H1 (cell line): ENCODE data around the gene RERE. TPM values are rescaled to one million over a fixed set of nuclear protein-coding genes. Genes with fewer than 3 reads are reported as not detected.

Experiments
- CTCF ChIA-PET: fragments of 300-600 bp; sonication (Branson Sonifier 250); formaldehyde crosslinking; loops from one replicate; lab custom pipeline; 2021; ENCODE audit not compliant: partially characterized antibody; lab: Charles Lee
- POLR2A ChIA-PET: fragments of 300-600 bp; sonication (Branson Sonifier 250); formaldehyde crosslinking; loops from one replicate; lab custom pipeline; 2021; ENCODE audit warnings: inconsistent platforms; ENCODE audit not compliant: partially characterized antibody; lab: Charles Lee
- DNase-seq, 2 experiments: peaks; one replicate each; pipeline versions ENCODE4 v3.0.0 to v3.0.0-alpha.2; 2010 to 2022; ENCODE audit warnings: low spot score in 2 of 2, low read depth in 1 of 2, mixed read lengths in 1 of 2
- FAIRE-seq: peaks from 2 replicates; lab custom pipeline; 2011; peaks lifted over from hg19 to GRCh38; lab: Jason Lieb, UNC
- H2AFZ ChIP-seq: 2 replicates; pipeline ENCODE4 v1.8.1; 2012; ENCODE audit warnings: low read length, inconsistent platforms
- H2AK5ac ChIP-seq: 2 replicates; pipeline ENCODE4 v1.6.1; 2013; ENCODE audit warnings: low read depth, low read length
- H2BK120ac ChIP-seq: replicated peaks from 2 replicates; pipeline ENCODE3; 2013; ENCODE audit warnings: low read depth, low read length, inconsistent platforms
- H2BK12ac ChIP-seq: 2 replicates; pipeline ENCODE4 v1.6.1; 2013; ENCODE audit warnings: low read depth, low read length
- H2BK15ac ChIP-seq: 2 replicates; pipeline ENCODE4 v1.6.1; 2013; ENCODE audit warnings: low read length
- H2BK20ac ChIP-seq: 2 replicates; pipeline ENCODE4 v1.6.1; 2013; ENCODE audit warnings: low read length
- H2BK5ac ChIP-seq: 2 replicates; pipeline ENCODE4 v1.6.1; 2013; ENCODE audit warnings: low read depth, low read length
- H3K14ac ChIP-seq: 2 replicates; pipeline ENCODE4 v1.6.1; 2013; ENCODE audit warnings: inconsistent platforms; ENCODE audit not compliant: insufficient read length
- H3K18ac ChIP-seq: 2 replicates; pipeline ENCODE4 v1.6.1; 2013; ENCODE audit warnings: low read length; ENCODE audit errors: extremely low read depth
- H3K23ac ChIP-seq: 2 replicates; pipeline ENCODE4 v1.6.1; 2013; ENCODE audit warnings: inconsistent platforms; ENCODE audit not compliant: insufficient read length
- H3K23me2 ChIP-seq: 2 replicates; pipeline ENCODE4 v1.6.1; 2013; ENCODE audit warnings: low read depth, low read length
- H3K27ac ChIP-seq: 2 replicates; pipeline ENCODE4 v1.6.1; 2011; ENCODE audit warnings: low read depth, low read length, inconsistent platforms
- H3K27me3 ChIP-seq, 4 experiments: replicated peaks in 1 of 4; 1 replicate in 1 of 4; 2 replicates in 3 of 4; pipeline versions ENCODE4 v1.6.1 to v1.8.1; 2011 to 2013; ENCODE audit warnings: low read length in 3 of 4, mild to moderate bottlenecking in 3 of 4, inconsistent platforms in 2 of 4, mixed read lengths in 2 of 4, moderate library complexity in 1 of 4; ENCODE audit not compliant: control insufficient read depth in 3 of 4, insufficient read depth in 3 of 4; ENCODE audit errors: extremely low read depth in 1 of 4
- H3K36me3 ChIP-seq, 4 experiments: 2 replicates each; pipeline versions ENCODE4 v1.6.1 to v1.8.1; 2011 to 2013; ENCODE audit warnings: mild to moderate bottlenecking in 4 of 4, low read length in 3 of 4, moderate library complexity in 2 of 4, control low read depth in 1 of 4, inconsistent platforms in 1 of 4; ENCODE audit not compliant: insufficient read depth in 4 of 4, control insufficient read depth in 2 of 4
- H3K4ac ChIP-seq: replicated peaks from 2 replicates; pipeline ENCODE3; 2013; ENCODE audit warnings: low read length, low read depth, mixed read lengths, inconsistent platforms; ENCODE audit not compliant: insufficient read length
- H3K4me1 ChIP-seq, 4 experiments: replicated peaks in 1 of 4; 1 replicate in 1 of 4; 2 replicates in 3 of 4; pipeline versions ENCODE4 v1.6.1 to v1.8.1; 2011 to 2013; ENCODE audit warnings: low read length in 3 of 4, inconsistent platforms in 2 of 4, mixed read lengths in 1 of 4; ENCODE audit not compliant: insufficient read depth in 4 of 4, control insufficient read depth in 3 of 4
- H3K4me2 ChIP-seq, 2 experiments: 2 replicates each; pipeline versions ENCODE4 v1.6.1 to v1.8.1; 2011 to 2013; ENCODE audit warnings: low read depth in 2 of 2, low read length in 2 of 2, control low read depth in 1 of 2, inconsistent platforms in 1 of 2, mild to moderate bottlenecking in 1 of 2; ENCODE audit not compliant: insufficient read depth in 1 of 2
- H3K4me3 ChIP-seq, 4 experiments: fragments of 200-600, 300-600 bp in 1 of 4; sonication (generic), shearing (Covaris generic), sonication (Bioruptor Twin) in 1 of 4; 2 replicates each; pipeline versions ENCODE4 v1.5.1 to v1.8.1; 2011 to 2016; ENCODE audit warnings: low read length in 4 of 4, low read depth in 3 of 4, control low read depth in 2 of 4, inconsistent platforms in 2 of 4, mild to moderate bottlenecking in 2 of 4, mixed read lengths in 1 of 4, moderate library complexity in 1 of 4; ENCODE audit not compliant: insufficient read depth in 2 of 4; ENCODE audit errors: extremely low read depth in 1 of 4
- H3K56ac ChIP-seq: replicated peaks from 2 replicates; pipeline ENCODE3; 2013; ENCODE audit warnings: low read depth, mild to moderate bottlenecking, mixed read lengths, low read length, inconsistent platforms; ENCODE audit not compliant: insufficient read length
- H3K79me1 ChIP-seq: 2 replicates; pipeline ENCODE4 v1.6.1; 2013; ENCODE audit warnings: low read depth, low read length, control low read depth
- H3K79me2 ChIP-seq, 2 experiments: 2 replicates each; pipeline versions ENCODE4 v1.6.1 to v1.8.1; 2012 to 2013; ENCODE audit warnings: low read length in 2 of 2, mild to moderate bottlenecking in 2 of 2, inconsistent platforms in 1 of 2; ENCODE audit not compliant: insufficient read depth in 2 of 2, control insufficient read depth in 1 of 2
- H3K9ac ChIP-seq, 4 experiments: replicated peaks in 1 of 4; 1 replicate in 1 of 4; 2 replicates in 3 of 4; pipeline versions ENCODE4 v1.6.1 to v1.8.1; 2011 to 2013; ENCODE audit warnings: low read depth in 3 of 4, low read length in 3 of 4, control low read depth in 2 of 4, mild to moderate bottlenecking in 2 of 4, moderate library complexity in 2 of 4, inconsistent platforms in 1 of 4; ENCODE audit errors: extremely low read depth in 1 of 4
- H3K9me3 ChIP-seq, 2 experiments: 2 replicates each; pipeline versions ENCODE4 v1.6.1 to v1.8.1; 2012 to 2013; ENCODE audit warnings: mild to moderate bottlenecking in 2 of 2, moderate library complexity in 2 of 2, control low read depth in 1 of 2, inconsistent platforms in 1 of 2, low read depth in 1 of 2, low read length in 1 of 2, mixed read lengths in 1 of 2; ENCODE audit not compliant: insufficient read depth in 2 of 2
- H4K20me1 ChIP-seq, 2 experiments: replicated peaks in 1 of 2; 2 replicates each; pipeline versions ENCODE3 to v1.8.1; 2011 to 2013; ENCODE audit warnings: inconsistent platforms in 2 of 2, low read length in 2 of 2, mild to moderate bottlenecking in 1 of 2; ENCODE audit not compliant: insufficient read depth in 2 of 2, control insufficient read depth in 1 of 2
- H4K5ac ChIP-seq: 2 replicates; pipeline ENCODE4 v1.6.1; 2013; ENCODE audit warnings: low read length, low read depth, mixed read lengths, inconsistent platforms; ENCODE audit not compliant: insufficient read length
- H4K8ac ChIP-seq: 2 replicates; pipeline ENCODE4 v1.8.0; 2013; ENCODE audit warnings: mild to moderate bottlenecking, moderate library complexity, low read length, inconsistent platforms; ENCODE audit not compliant: insufficient read depth; ENCODE audit errors: extremely low read depth
- H4K91ac ChIP-seq: replicated peaks from 2 replicates; pipeline ENCODE3; 2013; ENCODE audit warnings: low read length, mixed read lengths, inconsistent platforms; ENCODE audit not compliant: insufficient read length
- ASH2L ChIP-seq: fragments of 200-600, 300-600 bp; sonication (generic); IDR thresholded peaks from one replicate; pipeline ENCODE4 v1.7.1; 2017; ENCODE audit warnings: low read length
- BCL11A ChIP-seq, 2 experiments: IDR thresholded peaks; one replicate each; pipeline ENCODE4 v1.6.1; 2011; ENCODE audit warnings: low read depth in 2 of 2, low read length in 2 of 2, mild to moderate bottlenecking in 2 of 2
- JUND ChIP-seq: IDR thresholded peaks from 2 replicates; pipeline ENCODE4 v1.6.1; 2011; ENCODE audit warnings: mild to moderate bottlenecking, improper control_type of control experiment, low read length
- NANOG ChIP-seq: IDR thresholded peaks from 2 replicates; pipeline ENCODE4 v1.6.1; 2011; ENCODE audit warnings: low read length, low read depth, mild to moderate bottlenecking, inconsistent platforms; ENCODE audit not compliant: insufficient read depth, poor library complexity, severe bottlenecking
- POLR2AphosphoS5 ChIP-seq: IDR thresholded peaks from 2 replicates; pipeline ENCODE4 v1.6.1; 2011; ENCODE audit warnings: low read depth, low read length
- RBBP5 ChIP-seq: IDR thresholded peaks from 2 replicates; pipeline ENCODE4 v1.7.1; 2012; ENCODE audit warnings: low read depth, mild to moderate bottlenecking, inconsistent platforms, low read length, moderate library complexity, borderline replicate concordance
- SP2 ChIP-seq: IDR thresholded peaks from 2 replicates; pipeline ENCODE4 v1.6.1; 2012; ENCODE audit warnings: mild to moderate bottlenecking, low read length, inconsistent platforms
- WGBS, 2 experiments: shearing (Covaris generic) in 1 of 2; methylation state at CpG; one replicate each; pipeline versions ENCODE4 v1.1.6 to v1.1.7; 2013 to 2015; ENCODE audit warnings: low lambda C conversion rate in 2 of 2, mixed read lengths in 2 of 2, inconsistent platforms in 1 of 2, low coverage in 1 of 2, missing lambda C conversion rate in 1 of 2; ENCODE audit not compliant: insufficient replicate concordance in 2 of 2, insufficient coverage in 1 of 2, insufficient read length in 1 of 2; ENCODE audit errors: extremely low coverage in 1 of 2, missing lambda C conversion rate in 1 of 2; 5-methylcytosine and 5-hydroxymethylcytosine counted together
- polyA plus RNA-seq, 7 experiments: library from polyadenylated mRNA; depleted of rRNA in 3 of 7; stranded (reverse) in 5 of 7; unstranded in 2 of 7; fragments of >200 nt in 5 of 7; fragments of 200-250 nt in 2 of 7; gene quantifications; 1 replicate in 5 of 7; 2 replicates in 1 of 7; 4 replicates in 1 of 7; pipeline versions ENCODE4 v1.2.1 to v1.2.3, GENCODE V29; 2011 to 2013; ENCODE audit warnings: missing spikeins in 2 of 7, mixed read lengths in 2 of 7
- total RNA-seq: library from RNA; stranded (reverse); fragmentation: NEBNext Ultra II Directional; extraction: Animal tissue kit (Norgen Biotek cat#: 25700); gene quantifications from 2 replicates; pipeline ENCODE4 v1.2.1, GENCODE V29; 2021

Gene RERE
- total and polyA plus RNA-seq, 2 of the 8 experiments (the other 6 are each of a cell fraction or from before 2014, with no cell fraction given) = 15.3 to 142 TPM

DNA sequence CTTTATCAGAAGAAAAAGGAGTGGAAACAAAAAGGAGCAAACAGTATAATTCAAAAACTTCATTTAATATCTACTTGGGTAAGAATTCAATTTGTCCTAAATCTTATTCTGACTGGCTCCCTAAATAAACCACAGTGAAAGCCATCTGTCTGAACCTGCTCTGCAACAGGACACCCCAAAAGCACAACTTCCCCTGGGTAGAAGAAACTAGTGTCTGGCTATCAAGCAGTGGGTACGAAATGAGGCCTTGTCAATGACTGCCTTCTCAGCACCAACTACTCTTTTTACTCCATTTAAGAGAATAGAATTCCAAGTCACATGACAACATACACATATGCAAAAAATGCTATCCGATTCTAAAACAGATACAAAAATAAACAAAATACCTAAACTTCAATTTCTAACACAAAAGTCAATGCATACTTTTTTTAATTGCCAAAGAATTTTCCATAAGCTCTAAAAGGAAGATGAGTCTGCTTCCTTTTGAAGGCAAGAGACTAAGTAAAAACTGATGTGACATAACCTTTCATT, 292.7 kb downstream of the RERE start:
- Histone ChIP-seq H3K56ac (no peak overlapping the region), H2BK5ac (no peak overlapping the region), H2BK20ac (no peak overlapping the region), H4K91ac (no peak overlapping the region), H3K23me2 (no peaks in the 10 kb centered on the region), H2AK5ac (no peak overlapping the region), H3K4me2 (peak overlapping the region in 1 of 2 experiments; percentile 66; a peak in 1 of 4 replicates), H3K9ac (no peak overlapping the region), H3K79me1 (no peaks in the 10 kb centered on the region; the same call in 1 of the 2 replicates), H3K4ac (no peak overlapping the region), H3K27me3 (no peaks in the 10 kb centered on the region), H3K4me1 (peaks cover 7 to 14% (median 10%) of the 10 kb centered on the region in 4 experiments), H4K20me1 (peaks cover 3 to 5% of the 10 kb centered on the region in 2 experiments), H2AFZ (no peak overlapping the region), H3K36me3 (no peaks in the 10 kb centered on the region), H2BK15ac (no peak overlapping the region), H2BK12ac (no peak overlapping the region), H3K9me3 (no peaks in the 10 kb centered on the region), H3K79me2 (peaks cover 0 to 64% of the 10 kb centered on the region in 2 experiments; a peak in 3 of 4 replicates), H3K4me3 (no peak overlapping the region), H3K27ac (no peak overlapping the region), H4K8ac (no peak overlapping the region), H3K23ac (no peak overlapping the region), H2BK120ac (no peak overlapping the region), H3K14ac (no peak overlapping the region), H4K5ac (no peak overlapping the region), H3K18ac (no peak overlapping the region)
- ChIA-PET POLR2A (interaction anchor here (0.9 to 2.1 kb wide), 3 partner anchors 9 to 53 kb away, joined by 3 to 5 read pairs (median 3); no protein-coding TSS in a partner anchor), CTCF (interaction anchor here (0.8 kb wide), 1 partner anchor 85 kb away, joined by 3 read pairs; no protein-coding TSS in a partner anchor)
- WGBS, 2 experiments = 80% methylated on average over 2 of the region's 2 CpGs; no CpG with 5 or more reads in 1 of the 2 experiments
- FAIRE-seq (no peak), DNase-seq (no peak)
- TF ChIP-seq ASH2L (no peak), NANOG (no peak), JUND (no peak), SP2 (no peak), POLR2AphosphoS5 (no peak), BCL11A (IDR thresholded peaks at IDR 0.05; ENCODE audit: low read depth in 2 of 2, low read length in 2 of 2) (no peak), RBBP5 (no peak)
